Measurements from ENCODE around the gene CEP295NL. TPM values are rescaled to one million over a fixed set of nuclear protein-coding genes. Genes with fewer than 3 reads are reported as not detected.

Gene CEP295NL
- total RNA-seq, 4 donors from 2014 or later = 1.1 to 45.4 (median 9.1) TPM

DNA sequence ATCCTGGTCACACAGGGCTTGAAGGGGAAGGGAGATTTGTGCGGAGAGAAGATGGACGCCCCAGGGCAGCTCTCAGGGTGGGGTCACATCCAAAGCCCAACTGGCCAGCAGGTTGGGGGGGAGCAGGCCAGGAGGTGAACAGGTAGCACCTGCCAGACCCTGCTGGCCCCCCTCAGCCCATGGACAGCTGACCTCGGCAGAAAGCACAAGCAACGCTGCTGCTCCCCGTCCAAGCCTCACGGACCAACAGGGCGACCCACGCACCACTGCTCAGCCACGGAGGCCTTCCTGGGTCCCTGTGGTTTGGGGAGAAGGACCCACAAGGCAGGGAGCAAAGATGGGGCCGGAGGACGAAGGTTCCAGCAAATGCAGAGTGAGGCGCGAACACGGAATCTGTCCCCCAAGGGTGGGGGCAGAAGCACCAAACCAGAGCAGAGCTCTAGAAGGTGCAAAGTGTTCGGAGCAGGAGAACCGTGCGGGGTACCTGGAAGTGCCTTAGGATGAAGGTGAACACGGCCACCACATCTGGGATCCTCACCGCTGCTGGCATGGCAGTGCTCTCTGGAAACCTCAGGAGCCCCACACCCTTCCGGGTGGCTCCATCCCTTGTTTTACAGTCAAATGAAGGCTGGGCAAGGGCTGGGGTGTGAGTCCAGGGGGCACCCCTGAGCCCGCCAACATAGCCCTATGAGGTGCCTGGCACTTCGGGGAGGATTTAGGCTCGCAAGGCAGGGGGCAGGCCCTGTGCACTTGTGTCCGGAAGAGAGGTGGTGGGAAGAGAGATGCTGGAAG, 17.9 kb downstream of the CEP295NL start:
- H3K4me3 ChIP-seq = no peak overlapping the region
- H3K27me3 ChIP-seq = no peaks in the 10 kb centered on the region
- H3K27ac ChIP-seq = peak overlapping the region in 3 of 4 donors; percentile 72 to 87 (median 83)
- H3K4me1 ChIP-seq = peaks cover 0 to 49% (median 3%) of the 10 kb centered on the region in 4 donors
- no peaks in the 10 kb centered on the region for H3K36me3 ChIP-seq
- H3K9me3 ChIP-seq = no peaks in the 10 kb centered on the region
- no peak for DNase-seq
- TF ChIP-seq POLR2A (IDR thresholded peaks at IDR 0.05) = no peak
- TF ChIP-seq, protein P1, sequence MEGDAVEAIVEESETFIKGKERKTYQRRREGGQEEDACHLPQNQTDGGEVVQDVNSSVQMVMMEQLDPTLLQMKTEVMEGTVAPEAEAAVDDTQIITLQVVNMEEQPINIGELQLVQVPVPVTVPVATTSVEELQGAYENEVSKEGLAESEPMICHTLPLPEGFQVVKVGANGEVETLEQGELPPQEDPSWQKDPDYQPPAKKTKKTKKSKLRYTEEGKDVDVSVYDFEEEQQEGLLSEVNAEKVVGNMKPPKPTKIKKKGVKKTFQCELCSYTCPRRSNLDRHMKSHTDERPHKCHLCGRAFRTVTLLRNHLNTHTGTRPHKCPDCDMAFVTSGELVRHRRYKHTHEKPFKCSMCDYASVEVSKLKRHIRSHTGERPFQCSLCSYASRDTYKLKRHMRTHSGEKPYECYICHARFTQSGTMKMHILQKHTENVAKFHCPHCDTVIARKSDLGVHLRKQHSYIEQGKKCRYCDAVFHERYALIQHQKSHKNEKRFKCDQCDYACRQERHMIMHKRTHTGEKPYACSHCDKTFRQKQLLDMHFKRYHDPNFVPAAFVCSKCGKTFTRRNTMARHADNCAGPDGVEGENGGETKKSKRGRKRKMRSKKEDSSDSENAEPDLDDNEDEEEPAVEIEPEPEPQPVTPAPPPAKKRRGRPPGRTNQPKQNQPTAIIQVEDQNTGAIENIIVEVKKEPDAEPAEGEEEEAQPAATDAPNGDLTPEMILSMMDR (IDR thresholded peaks at IDR 0.05) = no peak

DNA sequence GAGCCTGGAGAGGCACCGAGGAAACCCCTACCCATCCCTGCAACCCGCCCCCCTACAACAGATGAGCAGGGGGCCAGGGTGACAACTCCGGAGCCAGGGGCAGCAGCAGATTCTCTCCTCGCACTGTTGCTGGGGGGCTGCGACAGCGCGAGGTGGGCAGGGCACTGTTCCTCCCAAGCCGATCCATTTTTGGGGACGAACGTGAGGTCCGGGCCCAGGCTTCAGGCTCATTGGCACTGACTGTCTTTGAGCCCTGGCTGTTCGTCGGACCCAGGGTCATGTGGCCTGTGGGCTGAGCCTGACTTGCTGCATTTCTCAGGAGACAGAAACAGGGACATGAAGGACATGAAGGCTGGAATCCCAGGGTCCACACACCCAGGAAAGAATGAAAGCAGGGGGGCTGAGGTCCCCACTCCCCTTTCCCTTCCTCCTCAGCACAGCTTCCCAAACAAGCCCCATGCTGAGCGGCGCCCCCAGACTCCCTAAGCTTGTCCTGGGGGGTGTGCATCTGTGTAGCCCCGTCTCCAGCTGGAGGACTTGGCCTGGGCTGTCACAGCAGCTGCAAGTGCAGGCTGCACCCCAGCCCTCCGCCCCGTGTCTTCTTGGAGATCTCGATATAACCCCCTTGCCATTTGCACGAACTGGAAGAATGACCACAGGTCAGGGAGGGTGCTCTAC, 18.7 kb downstream of the CEP295NL start:
- no peak for DNase-seq
- Histone ChIP-seq H3K4me1 (peaks cover 0 to 53% (median 5%) of the 10 kb centered on the region in 4 donors), H3K4me3 (peak overlapping the region in 1 of 4 donors; percentile 3), H3K27ac (peak overlapping the region; percentile 69 to 87 (median 78)), H3K27me3 (no peaks in the 10 kb centered on the region), H3K36me3 (no peaks in the 10 kb centered on the region), H3K9me3 (no peaks in the 10 kb centered on the region)
- TF ChIP-seq, protein P1 (IDR thresholded peaks at IDR 0.05) = no peak
- TF ChIP-seq POLR2A (IDR thresholded peaks at IDR 0.05) = no peak

DNA sequence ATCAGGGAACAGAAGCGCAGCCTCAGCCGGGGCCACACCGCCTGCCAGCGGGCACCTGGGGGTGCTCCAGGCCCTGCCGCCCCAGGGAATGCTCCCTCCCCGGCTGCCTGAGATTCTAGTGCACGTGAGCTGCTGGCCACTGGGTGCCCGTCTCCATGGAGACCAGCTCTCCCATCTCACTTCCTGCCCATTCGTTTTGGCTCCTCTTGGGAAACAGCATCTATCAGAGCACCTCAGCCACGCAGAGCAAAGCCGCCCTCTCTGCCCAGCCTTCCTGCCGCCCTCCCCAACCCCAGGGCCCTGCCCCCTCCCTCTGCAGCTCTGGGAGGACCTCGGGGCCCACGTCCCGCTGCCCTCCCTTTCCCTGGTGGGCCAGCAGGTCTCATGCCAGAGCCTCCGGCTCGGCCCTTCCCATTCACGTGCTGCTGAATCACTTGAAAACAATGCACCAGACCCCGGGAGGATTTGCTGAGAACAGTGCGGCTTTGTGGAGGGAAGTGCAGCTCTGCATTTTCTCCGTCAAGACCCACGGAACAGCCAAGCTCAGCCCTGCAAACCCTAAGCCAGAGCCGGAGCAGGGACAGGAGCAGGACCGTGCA, 19.4 kb downstream of the CEP295NL start:
- Histone ChIP-seq H3K36me3 (no peaks in the 10 kb centered on the region), H3K4me3 (peak overlapping the region in 1 of 4 donors; percentile 14), H3K9me3 (no peaks in the 10 kb centered on the region), H3K4me1 (peaks cover 0 to 59% (median 6%) of the 10 kb centered on the region in 4 donors), H3K27ac (peak overlapping the region; percentile 69 to 87 (median 78)), H3K27me3 (no peaks in the 10 kb centered on the region)
- DNase-seq = peak in 1 of 3 donors; percentile 72
- TF ChIP-seq POLR2A (IDR thresholded peaks at IDR 0.05) = no peak
- TF ChIP-seq, protein P1 (IDR thresholded peaks at IDR 0.05) = peak in 2 of 6 experiments; percentile 2 to 3

DNA sequence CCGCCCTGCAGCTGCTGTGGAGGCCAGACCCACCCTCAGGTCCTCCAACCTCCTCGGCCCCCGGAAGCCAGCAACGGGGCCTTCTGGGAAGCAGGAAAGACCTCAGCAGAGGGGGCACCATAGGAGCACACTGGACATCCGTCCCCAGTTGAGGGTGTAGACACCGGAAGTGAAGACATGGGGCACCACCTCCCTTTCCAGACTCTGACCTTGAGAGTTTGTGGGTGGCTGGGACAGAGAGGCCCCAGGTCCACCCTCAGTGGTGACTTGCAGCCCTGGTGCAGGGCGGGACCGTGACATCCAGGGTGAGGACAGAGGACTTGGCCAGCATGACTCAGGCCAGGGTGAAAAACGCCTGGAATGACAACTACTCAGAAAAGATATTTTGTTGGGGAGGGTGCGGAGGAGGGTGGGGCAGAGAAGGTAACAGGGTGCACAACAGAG, 19.9 kb downstream of the CEP295NL start:
- Histone ChIP-seq H3K36me3 (no peaks in the 10 kb centered on the region), H3K9me3 (no peaks in the 10 kb centered on the region), H3K4me1 (peaks cover 0 to 59% (median 6%) of the 10 kb centered on the region in 4 donors), H3K27me3 (no peaks in the 10 kb centered on the region), H3K27ac (peak overlapping the region; percentile 69 to 87 (median 78)), H3K4me3 (peak overlapping the region in 1 of 4 donors; percentile 14)
- TF ChIP-seq, protein P1 (IDR thresholded peaks at IDR 0.05) = no peak
- TF ChIP-seq POLR2A (IDR thresholded peaks at IDR 0.05) = no peak
- peak in 2 of 3 donors; percentile 75 to 85 for DNase-seq

DNA sequence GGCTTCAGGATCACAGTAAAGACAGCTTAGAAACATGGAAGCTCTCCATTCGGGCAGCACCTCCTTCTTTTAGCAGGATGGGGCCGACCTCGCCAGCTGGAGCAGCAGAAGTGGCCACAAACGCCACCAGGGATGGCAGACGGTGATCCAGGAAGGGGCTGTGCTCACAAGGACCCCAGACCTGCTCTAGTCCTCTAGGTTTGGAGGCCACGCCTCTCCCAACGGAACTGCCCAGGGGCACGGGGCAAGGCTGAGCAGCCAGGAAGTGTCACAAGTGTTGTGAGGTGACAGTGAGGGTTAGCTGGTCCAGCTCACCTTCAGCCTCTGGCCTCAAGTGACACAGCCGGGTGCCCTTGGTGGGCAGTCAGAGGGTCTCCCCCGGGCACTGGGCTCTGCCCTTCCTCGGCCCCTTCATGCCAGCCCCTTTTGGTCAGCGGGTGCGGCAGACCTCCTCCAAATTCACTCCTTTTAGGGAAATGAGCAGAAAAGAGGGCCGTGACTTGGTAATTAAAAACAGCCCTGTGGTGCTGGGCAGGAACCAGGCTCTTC, 20.4 kb downstream of the CEP295NL start:
- TF ChIP-seq, protein P1 (IDR thresholded peaks at IDR 0.05) = no peak
- no peak for TF ChIP-seq POLR2A (IDR thresholded peaks at IDR 0.05)
- Histone ChIP-seq H3K36me3 (no peaks in the 10 kb centered on the region), H3K27ac (peak overlapping the region; percentile 69 to 87 (median 78)), H3K9me3 (no peaks in the 10 kb centered on the region), H3K4me3 (no peak overlapping the region), H3K27me3 (no peaks in the 10 kb centered on the region), H3K4me1 (peaks cover 0 to 59% (median 6%) of the 10 kb centered on the region in 4 donors)
- no peak for DNase-seq

Measured in Peyer's patch (tissue), 4 donors.